GM06990 (cell line): ENCODE data around the gene ANK3.

Experiments
- DNase-seq: peaks from one replicate; pipeline ENCODE4 v3.0.0-alpha.2; 2011; ENCODE audit not compliant: insufficient read length; ENCODE audit errors: extremely low read depth
- H3K27me3 ChIP-seq: replicated peaks from 2 replicates; pipeline ENCODE4 v1.6.0; 2011; ENCODE audit warnings: low read length; ENCODE audit not compliant: control insufficient read depth, insufficient read depth
- H3K36me3 ChIP-seq: 2 replicates; pipeline ENCODE4 v1.5.1; 2011; ENCODE audit warnings: low read length; ENCODE audit not compliant: control insufficient read depth, insufficient read depth
- H3K4me3 ChIP-seq: replicated peaks from 2 replicates; pipeline ENCODE4 v1.5.1; 2011; ENCODE audit warnings: low read depth, mild to moderate bottlenecking, control low read depth, low read length
- TF ChIP-seq, protein P1 (sequence below): IDR thresholded peaks from 2 replicates; pipeline ENCODE4 v1.5.1; 2011; ENCODE audit warnings: low read length, control low read depth, mild to moderate bottlenecking, inconsistent platforms; ENCODE audit not compliant: insufficient read depth, poor library complexity, severe bottlenecking

Gene ANK3

GRCh38 chr10:60139290-60139689, 250.4 kb downstream of the ANK3 start:
- H3K36me3 ChIP-seq, result no peaks in the 10 kb centered on the region
- no peak for DNase-seq
- H3K27me3 ChIP-seq, result no peaks in the 10 kb centered on the region
- TF ChIP-seq, protein P1, sequence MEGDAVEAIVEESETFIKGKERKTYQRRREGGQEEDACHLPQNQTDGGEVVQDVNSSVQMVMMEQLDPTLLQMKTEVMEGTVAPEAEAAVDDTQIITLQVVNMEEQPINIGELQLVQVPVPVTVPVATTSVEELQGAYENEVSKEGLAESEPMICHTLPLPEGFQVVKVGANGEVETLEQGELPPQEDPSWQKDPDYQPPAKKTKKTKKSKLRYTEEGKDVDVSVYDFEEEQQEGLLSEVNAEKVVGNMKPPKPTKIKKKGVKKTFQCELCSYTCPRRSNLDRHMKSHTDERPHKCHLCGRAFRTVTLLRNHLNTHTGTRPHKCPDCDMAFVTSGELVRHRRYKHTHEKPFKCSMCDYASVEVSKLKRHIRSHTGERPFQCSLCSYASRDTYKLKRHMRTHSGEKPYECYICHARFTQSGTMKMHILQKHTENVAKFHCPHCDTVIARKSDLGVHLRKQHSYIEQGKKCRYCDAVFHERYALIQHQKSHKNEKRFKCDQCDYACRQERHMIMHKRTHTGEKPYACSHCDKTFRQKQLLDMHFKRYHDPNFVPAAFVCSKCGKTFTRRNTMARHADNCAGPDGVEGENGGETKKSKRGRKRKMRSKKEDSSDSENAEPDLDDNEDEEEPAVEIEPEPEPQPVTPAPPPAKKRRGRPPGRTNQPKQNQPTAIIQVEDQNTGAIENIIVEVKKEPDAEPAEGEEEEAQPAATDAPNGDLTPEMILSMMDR, result no peak
- H3K4me3 ChIP-seq, result no peak overlapping the region

DNA sequence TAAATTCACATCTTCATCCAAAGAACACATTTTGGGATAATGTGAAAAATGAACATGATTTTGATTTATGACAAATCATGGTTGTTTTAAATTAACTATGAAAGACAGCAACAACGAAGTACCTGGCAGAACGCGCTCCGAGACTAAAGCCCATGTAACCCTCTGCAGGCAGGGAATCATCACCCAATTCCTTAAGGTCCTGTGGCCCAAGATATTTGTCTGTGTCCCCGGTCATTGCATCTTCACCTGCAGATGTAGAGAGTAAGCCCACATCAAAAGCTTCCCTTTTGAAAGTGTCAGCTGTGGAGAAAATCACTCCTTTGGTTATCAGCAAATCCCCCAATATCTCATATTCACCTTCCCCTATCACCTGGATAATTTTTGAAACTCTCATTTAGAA, 250.8 kb downstream of the ANK3 start:
- H3K36me3 ChIP-seq, result no peaks in the 10 kb centered on the region
- H3K27me3 ChIP-seq, result no peaks in the 10 kb centered on the region
- DNase-seq, result no peak
- H3K4me3 ChIP-seq, result no peak overlapping the region
- TF ChIP-seq, protein P1, result no peak

GRCh38 chr10:60138026-60138425, 251.6 kb downstream of the ANK3 start:
- no peak for DNase-seq
- Histone ChIP-seq H3K36me3 (no peaks in the 10 kb centered on the region), H3K4me3 (no peak overlapping the region), H3K27me3 (no peaks in the 10 kb centered on the region)
- TF ChIP-seq, protein P1, result no peak

- TF ChIP-seq, protein P1, result no peak
- Histone ChIP-seq H3K36me3 (no peaks in the 10 kb centered on the region), H3K4me3 (no peak overlapping the region), H3K27me3 (no peaks in the 10 kb centered on the region)
- no peak for DNase-seq
These were observed 252.2 kb downstream of the ANK3 start for GRCh38 chr10:60137292-60137992.

DNA sequence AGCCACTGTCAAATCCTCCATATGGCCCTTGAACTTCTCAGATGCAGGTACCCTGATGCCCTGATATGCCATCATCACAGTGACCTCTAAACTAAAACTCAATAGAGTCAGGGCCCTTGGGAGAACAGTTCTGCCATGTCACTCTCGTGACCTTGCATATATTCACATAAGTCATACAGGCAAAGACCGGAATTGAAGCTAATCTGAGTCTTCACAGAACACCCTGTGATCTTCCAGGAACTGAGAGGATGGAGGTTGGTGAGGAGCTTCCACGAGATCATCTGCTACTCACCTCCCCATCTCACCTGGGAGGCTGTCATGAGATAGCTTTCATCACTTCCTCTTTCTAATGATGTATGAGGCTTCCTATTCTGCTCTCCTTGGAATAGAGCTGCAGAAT, 254.7 kb downstream of the ANK3 start:
- no peak for DNase-seq
- TF ChIP-seq, protein P1, result no peak
- Histone ChIP-seq H3K36me3 (no peaks in the 10 kb centered on the region), H3K27me3 (no peaks in the 10 kb centered on the region), H3K4me3 (no peak overlapping the region)

DNA sequence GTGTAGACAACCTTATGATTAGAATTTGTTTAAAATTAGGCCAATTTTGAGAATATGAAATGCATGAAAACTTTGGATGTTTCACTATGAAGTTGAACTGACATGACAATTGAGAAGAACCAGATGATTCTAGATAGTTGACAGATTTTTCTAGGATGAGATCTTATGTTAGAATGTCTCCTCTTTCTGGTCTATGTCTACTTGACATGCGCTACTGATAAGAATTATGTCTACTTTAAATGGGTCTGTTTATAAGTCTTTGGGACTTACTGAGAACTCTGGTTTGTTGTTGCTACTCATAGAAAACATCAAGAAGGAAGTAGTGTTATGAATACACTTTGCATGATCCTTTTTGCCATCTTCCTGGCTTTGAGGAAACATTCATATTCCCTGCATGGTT, 255.1 kb downstream of the ANK3 start:
- Histone ChIP-seq H3K27me3 (no peaks in the 10 kb centered on the region), H3K36me3 (no peaks in the 10 kb centered on the region), H3K4me3 (no peak overlapping the region)
- TF ChIP-seq, protein P1, result no peak
- DNase-seq, result no peak
